ENCODE data around the gene SLC25A1. TPM values are rescaled to one million over a fixed set of nuclear protein-coding genes. Genes with fewer than 3 reads are reported as not detected.

Gene SLC25A1
- total and polyA plus RNA-seq, 2 experiments from 2014 or later, result 187 to 422 TPM

DNA sequence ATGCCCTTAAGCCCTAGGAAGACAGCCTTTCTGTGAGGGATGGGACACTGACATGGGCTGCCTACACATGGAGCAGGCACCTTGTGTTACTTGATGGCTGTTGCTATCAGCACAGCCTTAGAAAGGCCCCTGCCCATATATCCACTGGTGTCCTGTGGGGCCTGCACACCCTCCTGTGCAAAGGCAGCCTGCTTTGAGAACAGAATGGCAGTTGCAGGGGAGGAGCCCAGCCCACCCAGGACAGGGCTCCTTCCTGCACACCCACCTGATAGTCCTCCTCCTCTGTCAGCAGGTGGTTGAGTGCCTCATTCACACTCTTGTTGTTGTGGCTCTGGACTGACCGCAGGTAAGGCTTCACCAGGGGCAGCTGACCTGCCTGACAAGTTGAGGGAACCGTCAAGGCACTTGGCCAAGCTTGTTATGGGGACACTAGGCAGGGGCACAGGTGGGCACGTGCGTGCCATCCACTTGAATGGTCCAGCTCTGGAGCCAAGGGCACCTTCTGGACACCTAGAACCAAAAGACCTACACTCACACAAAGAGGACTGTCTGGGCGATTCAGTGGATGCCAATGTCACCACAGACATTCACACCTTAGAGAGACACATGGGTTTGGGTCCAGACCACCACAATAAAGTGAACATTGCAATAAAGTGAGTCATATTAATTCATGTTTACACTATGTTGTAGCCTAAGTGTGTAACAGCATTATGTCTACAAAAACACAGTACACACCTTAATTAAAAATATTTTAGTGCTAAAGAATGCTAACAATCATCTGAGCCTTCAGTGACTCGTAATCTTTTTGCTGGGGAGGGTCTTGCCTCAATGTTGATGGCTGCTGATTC is 9.4 kb upstream of the SLC25A1 start:
- H3K27ac ChIP-seq, result no peak overlapping the region
- no peak overlapping the region for H2AFZ ChIP-seq
- no peak overlapping the region for H3K4me3 ChIP-seq
- H3K27me3 ChIP-seq, result no peaks in the 10 kb centered on the region
- H3K4me2 ChIP-seq, result no peak overlapping the region
- H3K4me1 ChIP-seq (ENCODE audit: insufficient read depth), result no peaks in the 10 kb centered on the region
- no peak for DNase-seq (ENCODE audit: low spot score)
- no peaks in the 10 kb centered on the region for H4K20me1 ChIP-seq (ENCODE audit: insufficient read depth, poor library complexity, severe bottlenecking)
- no peaks in the 10 kb centered on the region for H3K79me2 ChIP-seq
- no peak for TF ChIP-seq EZH2phosphoT487 (IDR thresholded peaks at IDR 0.05; ENCODE audit: low read depth, severe bottlenecking, unreplicated experiment)
- no peaks in the 10 kb centered on the region for H3K9me2 ChIP-seq (replicated peaks; ENCODE audit: insufficient read depth)
- no peaks in the 10 kb centered on the region for H3K36me3 ChIP-seq (replicated peaks; ENCODE audit: insufficient read depth, low read depth)
- WGBS (ENCODE audit: low lambda C conversion rate, missing lambda C conversion rate), result 88% methylated on average over 6 of the region's 6 CpGs
- no peaks in the 10 kb centered on the region for H3K9me3 ChIP-seq (ENCODE audit: low read depth)

DNA sequence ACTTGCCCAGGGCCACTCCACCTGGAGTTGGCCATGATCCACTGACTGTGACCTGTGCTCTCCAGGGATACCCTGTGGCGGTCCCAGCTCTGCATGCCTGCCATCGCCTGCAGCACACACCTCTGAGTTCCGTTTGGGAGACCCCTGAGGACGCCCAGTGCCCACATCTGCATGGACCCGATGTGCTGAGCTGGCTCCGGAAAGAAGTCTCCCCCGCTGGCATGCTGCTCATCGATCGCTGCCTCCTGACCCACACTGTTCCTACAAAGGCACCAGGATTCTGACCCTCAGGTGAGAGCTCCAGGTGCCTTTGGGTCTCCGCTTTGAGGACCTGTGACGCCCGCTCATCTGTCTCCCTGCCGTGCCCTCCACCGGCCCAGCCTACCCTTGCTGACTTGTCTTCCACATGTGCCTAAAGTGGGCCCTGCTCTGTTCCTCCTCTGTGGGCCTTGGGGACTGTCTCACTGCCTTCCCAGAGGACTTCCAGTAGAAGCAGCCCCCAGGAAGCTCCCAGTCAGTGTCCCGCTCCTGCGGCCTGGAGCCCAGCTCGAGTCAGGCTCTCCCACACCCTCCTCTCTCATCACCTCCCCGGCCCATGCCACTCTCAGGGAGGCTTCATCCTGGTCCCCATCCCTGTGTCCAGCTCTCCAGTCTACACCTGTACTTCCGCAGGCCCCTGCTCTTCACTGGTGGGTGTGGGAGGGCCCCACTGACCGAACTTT is 5.9 kb upstream of the SLC25A1 start:
- Histone ChIP-seq H3K36me3 (replicated peaks; ENCODE audit: insufficient read depth, low read depth) (no peaks in the 10 kb centered on the region), H2AFZ (no peak overlapping the region), H3K27me3 (no peaks in the 10 kb centered on the region), H3K4me2 (no peak overlapping the region), H3K4me1 (ENCODE audit: insufficient read depth) (peaks cover 6% of the 10 kb centered on the region), H4K20me1 (ENCODE audit: insufficient read depth, poor library complexity, severe bottlenecking) (no peaks in the 10 kb centered on the region), H3K79me2 (no peaks in the 10 kb centered on the region), H3K9me2 (replicated peaks; ENCODE audit: insufficient read depth) (no peaks in the 10 kb centered on the region), H3K27ac (peak overlapping the region; percentile 9), H3K4me3 (no peak overlapping the region), H3K9me3 (ENCODE audit: low read depth) (no peaks in the 10 kb centered on the region)
- DNase-seq (ENCODE audit: low spot score), result no peak
- TF ChIP-seq, protein P1, sequence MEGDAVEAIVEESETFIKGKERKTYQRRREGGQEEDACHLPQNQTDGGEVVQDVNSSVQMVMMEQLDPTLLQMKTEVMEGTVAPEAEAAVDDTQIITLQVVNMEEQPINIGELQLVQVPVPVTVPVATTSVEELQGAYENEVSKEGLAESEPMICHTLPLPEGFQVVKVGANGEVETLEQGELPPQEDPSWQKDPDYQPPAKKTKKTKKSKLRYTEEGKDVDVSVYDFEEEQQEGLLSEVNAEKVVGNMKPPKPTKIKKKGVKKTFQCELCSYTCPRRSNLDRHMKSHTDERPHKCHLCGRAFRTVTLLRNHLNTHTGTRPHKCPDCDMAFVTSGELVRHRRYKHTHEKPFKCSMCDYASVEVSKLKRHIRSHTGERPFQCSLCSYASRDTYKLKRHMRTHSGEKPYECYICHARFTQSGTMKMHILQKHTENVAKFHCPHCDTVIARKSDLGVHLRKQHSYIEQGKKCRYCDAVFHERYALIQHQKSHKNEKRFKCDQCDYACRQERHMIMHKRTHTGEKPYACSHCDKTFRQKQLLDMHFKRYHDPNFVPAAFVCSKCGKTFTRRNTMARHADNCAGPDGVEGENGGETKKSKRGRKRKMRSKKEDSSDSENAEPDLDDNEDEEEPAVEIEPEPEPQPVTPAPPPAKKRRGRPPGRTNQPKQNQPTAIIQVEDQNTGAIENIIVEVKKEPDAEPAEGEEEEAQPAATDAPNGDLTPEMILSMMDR (IDR thresholded peaks at IDR 0.05; ENCODE audit: poor library complexity), result no peak
- 96% methylated on average over 20 of the region's 20 CpGs for WGBS (ENCODE audit: low lambda C conversion rate, missing lambda C conversion rate)

DNA sequence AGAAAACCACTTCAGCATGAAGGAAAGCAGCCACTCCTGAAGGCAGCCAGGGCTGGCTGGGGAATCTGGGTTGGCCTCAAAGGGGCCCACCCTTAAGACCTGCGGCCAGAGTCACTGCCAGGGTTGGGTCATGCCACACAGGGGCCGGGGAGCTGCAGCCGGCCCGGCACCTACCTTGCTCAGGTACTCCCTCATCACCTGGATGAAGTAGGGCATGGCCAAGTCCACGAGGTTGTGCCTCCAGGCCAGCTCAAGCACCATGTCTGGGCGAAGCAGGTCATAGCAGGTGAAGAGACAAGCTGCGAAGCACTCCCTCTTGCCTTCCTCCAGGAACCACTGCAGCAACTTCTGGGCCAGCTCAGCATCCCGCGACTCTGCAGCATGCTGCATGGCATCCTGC is 4.7 kb upstream of the SLC25A1 start:
- Histone ChIP-seq H3K79me2 (no peaks in the 10 kb centered on the region), H4K20me1 (ENCODE audit: insufficient read depth, poor library complexity, severe bottlenecking) (no peaks in the 10 kb centered on the region), H2AFZ (no peak overlapping the region), H3K9me2 (replicated peaks; ENCODE audit: insufficient read depth) (no peaks in the 10 kb centered on the region), H3K27ac (no peak overlapping the region), H3K27me3 (no peaks in the 10 kb centered on the region), H3K4me2 (no peak overlapping the region), H3K9me3 (ENCODE audit: low read depth) (no peaks in the 10 kb centered on the region), H3K36me3 (replicated peaks; ENCODE audit: insufficient read depth, low read depth) (no peaks in the 10 kb centered on the region), H3K4me1 (ENCODE audit: insufficient read depth) (peaks cover 6% of the 10 kb centered on the region), H3K4me3 (no peak overlapping the region)
- no peak for DNase-seq (ENCODE audit: low spot score)
- 93% methylated on average over 9 of the region's 9 CpGs for WGBS (ENCODE audit: low lambda C conversion rate, missing lambda C conversion rate)
- TF ChIP-seq EZH2phosphoT487 (IDR thresholded peaks at IDR 0.05; ENCODE audit: low read depth, severe bottlenecking, unreplicated experiment) (no peak), EZH2 (IDR thresholded peaks at IDR 0.05; ENCODE audit: borderline replicate concordance) (no peak)
- TF ChIP-seq, protein P1 (IDR thresholded peaks at IDR 0.05; ENCODE audit: poor library complexity), result no peak

DNA sequence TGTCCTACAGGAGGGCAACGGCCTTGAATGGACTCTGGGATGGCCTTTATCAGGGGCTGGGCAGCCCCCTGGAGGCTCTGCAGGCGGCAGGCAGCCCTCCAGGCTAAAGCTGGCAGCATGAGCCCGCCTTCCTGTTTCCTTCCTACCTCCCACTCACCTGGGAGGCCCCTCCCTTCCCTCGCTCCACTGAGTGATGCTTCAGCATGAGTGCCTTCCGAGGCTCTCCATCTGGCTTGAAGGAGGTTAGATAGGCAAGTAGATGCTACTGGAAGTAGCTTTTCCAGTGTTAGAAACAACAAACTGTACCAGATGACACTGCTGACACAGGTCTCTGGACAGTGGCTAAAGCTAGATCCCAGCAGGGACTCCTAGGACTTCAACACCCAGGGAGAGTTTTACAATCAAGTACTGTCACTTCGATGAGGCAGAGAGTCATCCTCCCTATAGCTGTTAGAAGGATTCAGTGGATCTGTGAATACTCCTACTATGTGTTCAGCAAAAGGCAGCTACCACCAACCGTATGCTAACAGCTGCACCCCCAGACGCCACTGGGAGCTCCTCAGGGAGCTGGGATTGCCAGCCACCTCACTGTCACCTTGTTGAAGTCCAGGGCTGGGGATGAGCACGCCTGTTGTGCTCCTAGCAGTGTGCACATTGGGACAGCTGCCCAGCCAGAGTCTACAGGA is 4.1 kb upstream of the SLC25A1 start:
- Histone ChIP-seq H3K27me3 (no peaks in the 10 kb centered on the region), H4K20me1 (ENCODE audit: insufficient read depth, poor library complexity, severe bottlenecking) (peaks cover 4% of the 10 kb centered on the region), H3K4me2 (no peak overlapping the region), H3K27ac (no peak overlapping the region), H3K9me2 (replicated peaks; ENCODE audit: insufficient read depth) (no peaks in the 10 kb centered on the region), H3K79me2 (peaks cover 5% of the 10 kb centered on the region), H3K4me1 (ENCODE audit: insufficient read depth) (peaks cover 6% of the 10 kb centered on the region), H3K9me3 (ENCODE audit: low read depth) (no peaks in the 10 kb centered on the region), H3K36me3 (replicated peaks; ENCODE audit: insufficient read depth, low read depth) (no peaks in the 10 kb centered on the region), H3K4me3 (no peak overlapping the region), H2AFZ (no peak overlapping the region)
- 71% methylated on average over 9 of the region's 9 CpGs for WGBS (ENCODE audit: low lambda C conversion rate, missing lambda C conversion rate)
- TF ChIP-seq EZH2phosphoT487 (IDR thresholded peaks at IDR 0.05; ENCODE audit: low read depth, severe bottlenecking, unreplicated experiment), result no peak
- TF ChIP-seq, protein P1 (IDR thresholded peaks at IDR 0.05; ENCODE audit: poor library complexity), result no peak
- TF ChIP-seq EZH2 (IDR thresholded peaks at IDR 0.05; ENCODE audit: borderline replicate concordance), result no peak
- peak; percentile 3 for DNase-seq (ENCODE audit: low spot score)
